HG03066 (cell line): ENCODE results near the gene RPL31.
A peak's percentile ranks its signal among the peaks of the same experiment; 100 is the strongest.

Source experiments
- ATAC-seq: cut with Tn5 transposase; IDR thresholded peaks from one replicate; pipeline ENCODE4 v1.9.1; 2021; ENCODE audit warnings: low read depth; ENCODE audit not compliant: unreplicated experiment

Gene RPL31

DNA sequence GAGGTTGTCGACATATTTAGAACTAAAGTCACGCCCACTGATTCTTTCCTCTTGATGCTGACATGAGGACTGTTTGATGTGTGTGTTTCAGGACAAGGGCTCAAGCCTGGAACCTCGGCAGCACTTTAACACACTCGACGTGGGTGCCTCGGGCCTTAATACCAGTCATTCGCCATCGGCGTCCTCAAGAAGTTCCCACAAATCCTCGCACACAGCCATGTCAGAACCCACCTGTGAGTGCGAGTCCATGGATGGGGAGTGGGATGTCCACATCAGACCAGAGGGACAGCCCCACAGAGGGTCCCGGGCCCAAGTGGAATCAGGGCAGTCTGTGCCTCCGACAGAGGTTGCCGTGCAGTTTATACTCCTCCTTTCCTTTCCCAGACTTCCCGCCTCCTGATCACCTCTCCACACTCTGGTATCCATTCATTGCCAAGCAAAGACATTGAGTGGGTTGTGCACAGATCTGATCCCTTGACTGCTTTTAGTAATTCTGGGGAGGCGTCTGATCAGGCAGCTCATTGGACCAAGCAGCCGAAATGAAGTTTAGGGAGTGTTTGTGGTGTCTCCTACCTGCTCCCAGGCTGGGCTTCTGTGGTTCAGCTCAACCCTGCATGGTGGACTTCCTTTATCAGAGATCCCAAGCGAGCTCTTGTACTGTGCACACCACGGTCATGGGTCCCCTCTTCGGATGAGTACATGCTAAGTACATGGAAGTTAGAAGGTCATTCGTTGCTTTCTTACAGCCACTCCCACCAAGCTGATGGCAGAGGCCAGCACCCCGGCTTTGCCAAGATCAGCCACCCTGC lies 27.2 kb upstream of the RPL31 start:
- ATAC-seq: no peak

DNA sequence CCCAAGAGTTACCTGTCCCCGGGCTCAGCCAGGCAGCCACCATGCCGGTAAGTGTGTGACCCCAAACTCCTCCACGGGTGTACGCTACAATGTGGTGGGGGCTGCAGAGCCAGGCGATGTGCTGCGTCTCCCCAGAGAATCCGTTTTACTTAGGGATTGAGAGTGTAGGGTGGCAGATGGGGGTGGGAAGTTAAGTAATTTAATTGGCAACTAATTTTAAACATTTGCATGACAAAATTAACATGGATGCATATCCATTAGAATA lies 26.6 kb upstream of the RPL31 start:
- no peak for ATAC-seq

DNA sequence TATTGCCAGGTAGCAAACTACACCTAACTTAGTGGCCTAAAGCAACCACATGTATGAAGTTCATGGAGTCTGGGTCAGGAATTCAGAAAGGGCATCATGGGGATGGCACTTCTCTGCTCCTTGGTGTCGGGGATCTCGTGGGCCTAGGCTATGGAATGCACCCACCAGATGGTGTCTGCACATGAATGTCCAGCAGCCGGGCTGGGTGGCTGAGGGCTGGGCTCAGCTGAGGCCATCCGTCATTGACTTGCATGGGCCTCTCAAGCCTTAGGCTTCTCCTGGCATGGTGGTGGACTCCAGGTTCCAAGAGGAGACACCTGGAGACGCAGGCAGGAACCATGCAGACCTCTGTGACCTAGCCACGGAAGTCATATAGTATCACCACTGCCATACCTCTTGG lies 26.0 kb upstream of the RPL31 start:
- no peak for ATAC-seq

DNA sequence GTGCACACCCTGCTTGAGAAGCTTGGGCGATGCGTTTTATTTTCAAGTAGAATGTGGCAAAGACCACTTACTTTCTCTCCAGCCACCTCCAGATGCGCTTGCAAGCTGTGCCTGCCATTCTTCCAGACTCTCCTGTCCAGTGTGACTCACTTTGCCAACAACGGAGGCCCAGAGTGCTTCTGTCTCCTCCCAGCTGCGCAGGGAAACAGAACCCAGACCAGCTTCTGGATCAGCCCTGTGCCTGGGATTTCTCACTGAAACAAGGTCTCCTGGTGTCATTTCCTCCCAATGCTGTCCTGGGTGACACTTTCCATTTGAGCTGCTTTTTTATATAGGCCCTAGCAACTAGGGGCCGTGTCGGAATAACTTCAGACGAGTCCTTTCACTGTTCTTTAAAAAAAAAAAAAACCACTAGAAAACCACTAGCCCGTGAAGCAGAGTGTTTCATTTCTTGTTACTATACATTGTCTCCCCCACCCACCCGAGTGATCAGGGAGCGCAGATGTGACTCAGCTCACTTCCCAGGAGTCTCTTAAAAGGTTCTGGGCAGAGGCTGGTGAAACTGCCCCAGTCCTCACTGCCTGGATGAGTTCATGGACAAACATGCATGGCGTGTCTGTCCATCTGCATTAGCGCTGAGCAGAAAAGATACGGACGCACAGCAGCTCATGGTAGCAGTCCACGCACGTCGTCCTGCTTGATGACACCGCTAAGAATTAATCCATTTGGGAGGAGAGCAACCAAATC lies 25.3 kb upstream of the RPL31 start:
- peak; percentile 78 for ATAC-seq

DNA sequence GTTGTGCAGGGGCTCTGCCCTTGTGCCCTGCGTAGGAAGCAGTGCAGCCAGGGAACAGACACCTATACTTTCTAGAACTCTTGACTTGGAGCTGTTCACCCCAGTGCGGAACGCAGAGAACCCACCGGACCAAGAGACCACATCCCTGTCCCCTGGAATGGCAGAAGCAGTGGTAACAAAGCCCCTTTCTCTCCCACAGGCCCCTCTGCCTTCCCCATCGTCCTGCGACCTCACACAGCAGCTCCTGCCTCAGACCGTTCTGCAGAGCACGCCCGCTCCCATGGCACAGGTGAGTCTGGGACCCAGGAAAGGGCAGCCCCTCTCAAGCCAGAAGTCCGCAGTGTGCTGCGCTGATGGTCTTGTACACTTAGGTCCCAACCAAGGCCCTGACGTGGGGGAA lies 24.6 kb upstream of the RPL31 start:
- ATAC-seq: no peak

DNA sequence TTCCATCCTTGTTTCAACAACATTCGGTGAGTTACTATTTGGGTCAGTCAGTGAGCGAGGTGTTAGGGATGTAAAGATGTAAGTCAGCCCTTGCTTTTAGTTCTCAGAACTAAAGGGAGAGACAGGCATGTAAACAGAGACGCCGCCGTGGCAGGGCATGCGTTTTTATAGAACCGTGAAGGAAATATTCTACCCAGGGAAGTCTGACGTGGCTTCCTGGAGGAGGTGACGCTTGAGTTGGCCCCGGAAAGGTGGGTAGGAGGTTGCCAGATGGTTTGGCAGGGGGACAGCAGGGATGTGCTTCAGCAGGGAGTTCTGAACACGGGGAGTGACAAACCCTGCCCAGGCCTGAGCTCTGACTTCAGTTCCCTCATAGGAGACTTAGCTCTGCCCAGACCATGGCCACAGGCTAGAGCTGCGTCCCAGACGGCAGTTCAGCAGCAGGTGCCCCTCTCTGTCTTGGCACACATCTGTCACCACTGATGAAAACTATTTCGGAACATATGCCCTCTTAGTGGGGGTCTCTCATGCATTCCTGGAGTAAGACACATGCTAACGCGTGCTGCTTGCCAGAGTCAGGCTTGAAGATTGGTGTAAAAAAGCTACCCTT lies 23.4 kb upstream of the RPL31 start:
- no peak for ATAC-seq

DNA sequence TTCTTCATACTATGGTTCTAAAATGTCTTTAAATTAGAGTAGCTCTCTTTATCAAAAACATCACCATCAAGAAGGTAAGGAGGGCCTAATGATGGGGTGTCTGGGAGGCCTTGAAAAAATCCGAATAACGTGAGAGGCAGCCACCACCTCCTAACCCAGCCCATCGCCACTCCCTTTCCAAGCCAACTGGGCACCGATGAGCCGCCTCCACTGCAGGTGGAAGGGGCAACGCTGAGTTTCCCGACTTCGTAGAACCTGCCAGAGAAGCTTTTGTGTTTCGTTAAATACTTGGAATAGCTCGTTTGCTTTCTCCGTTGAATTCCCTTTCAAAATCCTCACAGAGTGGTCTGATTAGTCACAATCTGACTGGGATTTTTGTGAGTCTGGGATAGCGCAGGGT lies 22.0 kb upstream of the RPL31 start:
- no peak for ATAC-seq

DNA sequence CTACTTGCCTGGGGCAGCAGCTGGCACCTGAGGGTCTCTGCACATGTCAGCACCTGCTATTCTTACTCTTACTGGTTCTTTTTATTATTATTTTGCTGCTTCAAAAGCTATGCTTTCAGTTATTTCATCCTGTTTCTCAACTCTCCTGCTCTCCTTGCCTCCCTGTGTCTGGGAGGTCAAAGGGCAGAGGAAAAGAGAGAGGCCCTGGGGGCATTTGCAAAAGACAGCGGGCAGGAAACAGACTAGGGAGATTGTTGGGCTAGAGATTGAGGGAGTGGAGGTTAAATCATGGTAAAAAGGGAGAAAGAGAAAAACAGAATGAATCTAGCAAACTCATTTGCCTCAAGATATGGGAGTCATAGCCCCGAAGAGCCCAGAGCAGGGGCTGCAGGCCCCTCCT lies 21.1 kb upstream of the RPL31 start:
- no peak for ATAC-seq

DNA sequence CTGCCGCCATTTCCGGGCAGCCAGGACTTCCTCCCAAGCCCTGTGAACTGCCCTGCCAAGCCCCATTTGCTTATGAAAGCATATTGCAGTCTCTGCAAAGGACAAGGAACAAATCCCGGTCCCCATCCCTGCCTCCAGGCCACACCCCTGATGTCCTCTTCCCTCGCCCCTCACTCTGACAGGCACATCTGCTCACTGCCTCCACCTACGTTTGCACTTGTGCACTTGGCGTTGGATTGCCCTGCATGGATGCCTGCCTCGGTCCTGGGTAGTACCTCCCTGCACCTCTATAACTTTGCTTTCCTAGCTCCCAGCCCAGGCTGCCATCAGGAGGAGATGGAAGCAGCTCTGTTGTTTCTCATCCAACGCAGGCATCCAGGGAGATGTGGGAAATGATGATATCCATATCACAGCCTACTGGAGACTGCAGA lies 19.6 kb upstream of the RPL31 start:
- ATAC-seq: no peak

DNA sequence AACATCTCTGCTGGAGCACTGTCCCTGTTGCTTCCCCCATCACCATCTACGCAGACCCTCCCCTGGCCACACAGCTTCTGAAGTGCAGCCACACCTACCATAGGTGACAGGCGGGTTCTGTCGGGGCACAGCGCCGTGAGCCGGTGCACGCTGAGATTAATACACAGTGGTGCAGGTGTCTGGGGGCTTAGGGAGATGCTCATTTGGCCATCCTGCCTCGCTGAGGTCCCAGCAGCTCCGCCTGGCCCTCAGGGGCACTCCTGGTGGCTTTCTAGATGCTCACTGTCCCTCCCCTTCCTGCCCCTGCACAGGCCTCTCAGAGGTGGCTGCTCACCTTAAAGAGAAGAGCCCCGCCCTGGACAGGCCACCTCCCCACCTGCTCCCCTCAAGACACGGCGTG lies 18.9 kb upstream of the RPL31 start:
- no peak for ATAC-seq

DNA sequence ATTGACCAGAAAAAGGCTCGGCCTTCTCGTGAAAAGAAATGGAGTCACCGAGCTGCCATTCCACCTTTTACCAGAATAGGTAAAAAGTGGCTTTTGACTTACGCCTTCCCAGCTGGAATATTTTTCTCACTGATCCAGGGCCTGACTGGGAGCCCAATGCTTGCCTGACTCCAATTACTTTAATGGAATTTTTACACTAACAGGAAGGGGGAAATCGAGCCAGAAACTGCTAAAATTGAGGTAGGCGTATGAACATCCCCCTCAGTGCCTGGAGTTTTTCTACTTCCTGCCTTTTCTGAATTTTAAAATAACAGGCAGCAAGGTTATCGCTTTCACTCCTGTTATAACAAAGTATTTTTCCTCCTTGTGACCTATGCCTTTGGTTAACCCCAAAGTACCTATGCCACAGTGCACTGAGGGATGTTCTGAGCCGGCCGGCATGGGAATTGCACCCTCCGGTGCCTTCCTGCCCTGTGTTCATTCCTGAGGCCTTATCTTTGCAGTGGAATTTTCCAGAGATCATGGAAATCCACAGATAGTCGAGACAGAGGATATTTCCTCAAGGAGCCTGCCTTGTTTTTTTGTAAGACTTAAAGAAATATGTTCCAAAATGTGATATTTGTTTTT lies 18.3 kb upstream of the RPL31 start:
- no peak for ATAC-seq

DNA sequence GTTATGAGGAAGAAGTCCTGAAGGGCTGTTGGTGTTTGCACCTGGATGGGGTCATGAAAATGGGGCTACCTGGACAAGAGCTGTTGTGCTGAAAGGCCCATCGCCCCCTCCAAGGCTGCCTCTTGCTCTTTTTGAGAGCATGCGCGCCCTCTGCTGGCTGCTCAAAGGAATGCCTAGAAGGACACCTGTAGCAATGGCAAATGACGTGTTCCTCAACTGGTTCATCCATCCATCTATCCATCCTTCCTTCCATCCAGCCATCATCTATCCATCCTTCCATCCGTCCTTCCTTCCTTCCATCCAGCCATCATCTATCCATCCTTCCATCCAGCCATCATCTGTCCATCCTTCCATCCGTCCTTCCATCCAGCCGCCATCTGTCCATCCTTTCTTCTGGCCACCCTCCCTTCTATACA lies 17.2 kb upstream of the RPL31 start:
- ATAC-seq: no peak

DNA sequence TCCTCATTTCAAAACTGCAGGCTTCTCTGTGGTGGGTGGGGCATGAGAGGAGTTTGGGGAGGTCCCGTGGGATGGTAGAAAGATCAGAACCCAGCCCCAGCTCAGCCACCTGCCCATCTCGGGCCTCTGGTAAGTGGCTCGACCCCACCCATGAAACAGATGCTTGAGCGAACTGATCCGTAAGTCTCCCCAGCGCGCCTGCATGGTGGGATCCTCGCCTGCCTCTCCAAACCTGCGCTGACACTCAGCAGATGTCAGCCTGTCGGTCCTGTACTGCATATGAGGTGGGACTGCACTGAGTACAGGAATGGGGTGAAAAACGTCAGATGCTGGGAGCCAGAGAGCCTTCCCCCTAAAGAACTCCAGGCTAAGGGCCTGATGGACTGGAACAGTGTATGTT lies 15.9 kb upstream of the RPL31 start:
- no peak for ATAC-seq

DNA sequence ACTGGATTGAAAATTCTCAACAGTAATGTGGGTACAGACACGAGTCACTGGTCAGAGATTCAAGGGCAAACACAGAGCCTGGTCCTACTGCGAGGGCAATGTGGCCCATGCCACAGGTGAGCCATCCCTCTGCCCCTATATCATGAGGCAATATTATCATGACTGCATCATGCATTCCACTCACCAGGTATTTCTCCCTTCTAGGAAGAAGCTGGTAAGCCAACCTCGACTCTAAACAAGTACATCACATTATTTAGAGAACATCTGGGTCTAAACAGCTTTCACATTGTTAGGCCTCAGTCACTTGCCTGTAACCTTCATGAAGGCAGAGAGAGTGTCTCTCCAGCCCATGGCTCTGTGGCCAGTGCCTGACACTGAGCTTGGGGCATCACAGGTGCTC lies 14.6 kb upstream of the RPL31 start:
- ATAC-seq: no peak

DNA sequence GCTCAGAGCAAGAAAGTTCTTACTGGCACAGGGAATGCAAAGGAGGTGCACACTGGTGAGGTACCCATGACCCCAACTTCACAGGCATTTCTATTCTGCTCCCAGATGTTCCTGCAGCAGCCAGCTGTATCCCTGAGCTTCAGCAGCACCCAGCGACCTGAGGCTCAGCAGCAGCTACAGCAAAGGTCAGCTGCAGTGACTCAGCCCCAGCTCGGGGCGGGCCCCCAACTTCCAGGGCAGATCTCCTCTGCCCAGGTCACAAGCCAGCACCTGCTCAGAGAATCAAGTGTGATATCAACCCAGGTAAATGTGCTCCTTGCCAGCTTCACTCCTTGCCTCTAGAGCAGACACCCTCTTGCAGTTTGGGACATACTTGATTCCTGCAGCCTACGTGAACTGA lies 14.1 kb upstream of the RPL31 start:
- ATAC-seq: no peak

DNA sequence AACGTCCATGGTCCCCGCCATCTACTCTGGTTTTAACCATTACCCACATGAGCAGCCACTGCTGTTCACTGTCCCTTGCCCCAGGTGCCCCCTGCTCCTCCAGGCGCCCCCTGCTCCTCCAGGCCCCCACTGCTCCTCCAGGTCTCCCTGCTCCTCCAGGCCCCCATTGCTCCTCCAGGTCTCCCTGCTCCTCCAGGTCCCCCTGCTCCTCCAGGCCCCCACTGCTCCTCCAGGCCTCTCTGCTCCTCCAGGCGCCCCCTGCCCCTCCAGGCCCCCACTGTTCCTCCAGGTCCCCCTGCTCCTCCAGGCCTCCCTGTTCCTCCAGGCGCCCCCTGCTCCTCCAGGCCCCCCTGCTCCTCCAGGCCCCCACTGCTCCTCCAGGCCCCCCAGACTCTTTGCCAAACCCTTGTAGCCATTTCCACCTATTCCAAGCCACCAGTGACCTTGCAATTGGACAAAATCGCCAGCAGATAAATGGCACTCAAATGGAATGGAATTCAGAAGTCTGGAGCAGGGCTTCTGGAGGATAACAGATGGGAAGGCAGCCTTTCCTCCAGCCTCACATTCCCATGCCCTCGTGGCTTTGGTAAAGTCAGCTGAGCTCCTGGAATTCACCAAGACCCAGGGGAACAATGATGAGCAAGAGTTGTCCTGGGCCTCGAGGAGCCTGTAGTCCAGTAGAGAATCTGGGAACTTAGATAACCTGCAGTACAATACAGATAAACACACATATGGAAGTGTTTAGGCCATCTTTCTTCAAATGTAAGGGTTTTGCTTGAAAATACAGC lies 13.3 kb upstream of the RPL31 start:
- no peak for ATAC-seq

DNA sequence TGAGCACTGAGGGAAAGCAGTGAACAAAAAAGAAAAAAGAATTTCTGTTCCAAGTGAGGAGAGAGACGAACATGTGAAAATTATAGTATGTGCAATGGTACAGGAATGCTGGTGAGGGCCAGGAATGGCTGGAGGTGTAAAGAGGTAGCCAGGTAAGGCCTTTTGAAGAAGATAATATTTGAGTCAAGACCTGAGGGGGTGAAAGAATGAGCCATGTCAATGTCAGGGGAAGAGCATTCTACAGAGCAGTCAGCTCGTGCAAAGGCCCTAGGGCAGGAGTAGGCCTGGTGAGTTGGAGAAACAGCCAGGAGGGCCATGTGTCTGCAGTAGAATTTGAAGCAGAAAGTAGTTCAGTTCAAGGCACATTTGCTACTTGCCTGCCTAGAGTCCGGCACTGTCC lies 12.4 kb upstream of the RPL31 start:
- no peak for ATAC-seq

DNA sequence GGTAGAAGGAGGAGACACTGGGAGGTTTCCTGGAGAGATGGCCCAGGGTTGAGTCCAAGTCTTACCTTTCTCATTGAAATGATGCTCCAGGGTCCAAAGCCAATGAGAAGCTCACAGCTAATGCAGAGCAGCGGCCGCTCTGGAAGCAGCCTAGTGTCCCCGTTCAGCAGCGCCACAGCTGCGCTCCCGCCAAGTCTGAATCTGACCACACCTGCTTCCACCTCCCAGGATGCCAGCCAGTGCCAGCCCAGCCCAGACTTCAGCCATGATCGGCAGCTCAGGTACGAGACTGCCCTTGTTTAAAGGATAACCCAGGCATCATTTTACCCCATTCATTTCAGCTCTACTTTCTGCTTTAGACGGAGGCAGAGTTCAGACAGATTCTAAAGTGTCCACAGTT lies 11.9 kb upstream of the RPL31 start:
- no peak for ATAC-seq

DNA sequence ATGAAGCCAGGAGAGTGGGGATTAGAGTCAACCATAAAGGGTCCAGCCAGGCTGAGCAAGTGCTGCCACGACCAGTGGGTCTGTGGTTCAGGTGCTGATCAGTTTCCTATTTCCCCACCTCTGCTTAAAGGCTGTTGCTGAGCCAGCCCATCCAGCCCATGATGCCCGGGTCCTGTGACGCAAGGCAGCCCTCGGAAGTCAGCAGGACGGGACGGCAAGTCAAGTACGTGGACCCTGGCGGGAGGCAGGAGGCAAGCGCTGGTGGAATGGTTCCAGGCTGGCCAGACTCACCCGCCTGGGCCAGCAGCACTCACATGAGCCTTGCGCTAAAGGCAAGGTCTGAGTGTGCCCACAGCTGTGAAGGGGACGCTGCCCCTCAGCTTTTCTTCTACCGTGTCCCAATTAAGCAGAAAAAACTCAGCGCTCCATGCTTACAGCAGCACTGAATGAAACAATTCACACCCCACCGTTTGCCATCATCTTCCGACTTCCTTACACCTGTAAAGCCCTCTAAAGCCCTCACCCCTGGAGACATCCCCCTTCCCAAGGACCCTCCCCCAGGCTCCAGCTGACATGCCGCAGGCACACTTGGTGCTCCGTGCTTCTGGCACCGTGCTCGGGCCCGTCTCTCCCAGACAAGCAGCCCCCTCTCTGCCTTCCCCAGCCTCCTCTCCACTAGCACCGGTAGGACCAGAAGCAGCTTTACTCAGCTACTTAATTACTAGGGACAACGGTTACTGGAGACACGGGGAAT lies 11.3 kb upstream of the RPL31 start:
- no peak for ATAC-seq

DNA sequence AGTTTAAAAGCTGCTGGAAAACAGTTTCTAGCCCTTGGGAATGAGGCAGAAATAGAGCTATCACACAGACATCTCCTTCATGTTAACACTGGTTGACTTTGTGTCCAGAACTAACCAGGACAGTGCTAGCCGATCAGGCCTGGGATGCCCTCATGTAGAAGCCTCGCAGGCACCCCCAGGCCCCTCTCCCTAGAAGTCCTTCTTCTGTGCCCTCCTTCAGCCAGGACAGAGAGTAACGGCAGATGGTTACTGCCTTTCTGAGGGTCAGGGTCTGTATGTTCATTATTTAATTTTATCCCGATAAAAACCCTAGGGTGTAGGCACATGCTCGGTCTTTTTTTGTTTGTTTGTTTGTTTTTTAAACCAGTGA lies 10.7 kb upstream of the RPL31 start:
- ATAC-seq: no peak
